Right kidney (tissue), 9 donors: ENCODE results near the gene SIX1.

Source experiments
- DNase-seq: peaks from one replicate; pipeline ENCODE4 v3.0.0-alpha.2; 2016
- long read RNA-seq, 8 donors: transcript quantifications; one replicate each; lab custom pipeline, GENCODE V29; 2026

The SIX1 gene
- long read RNA-seq, donor 1, transcript SIX1-201 (2 exons, 3,996 nt) = major isoform, 9 of 31 reads
- long read RNA-seq, donor 1, partial matches to known transcripts = 22 of 31 reads
- long read RNA-seq, donor 1, other reads (novel, unspliced or antisense) = 0 of 31 reads
- long read RNA-seq, donor 2, transcript SIX1-201 (2 exons, 3,996 nt) = major isoform, 5 of 5 reads
- long read RNA-seq, donor 2, partial matches to known transcripts = 0 of 5 reads
- long read RNA-seq, donor 2, other reads (novel, unspliced or antisense) = 0 of 5 reads
- long read RNA-seq, donor 3, partial matches to known transcripts = 0 of 3 reads
- long read RNA-seq, donor 3, other reads (novel, unspliced or antisense) = 0 of 3 reads
- long read RNA-seq, donor 4, transcript SIX1-201 (2 exons, 3,996 nt) = major isoform, 7 of 19 reads
- long read RNA-seq, donor 4, partial matches to known transcripts = 12 of 19 reads
- long read RNA-seq, donor 4, other reads (novel, unspliced or antisense) = 0 of 19 reads
- long read RNA-seq, donor 5, partial matches to known transcripts = 0 of 4 reads
- long read RNA-seq, donor 5, other reads (novel, unspliced or antisense) = 0 of 4 reads
- long read RNA-seq, donor 6, partial matches to known transcripts = 0 of 2 reads
- long read RNA-seq, donor 6, other reads (novel, unspliced or antisense) = 0 of 2 reads
- long read RNA-seq, donor 7 = 0 reads
- long read RNA-seq, donor 8, partial matches to known transcripts = 7 of 11 reads
- long read RNA-seq, donor 8, other reads (novel, unspliced or antisense) = 0 of 11 reads

GRCh38 chr14:60648934-60649874 is at the start of gene SIX1:
TSS of gene SIX1 (minus strand) at chr14:60649477. CDS start at chr14:60649189, 288 bp downstream.
- DNase-seq = peak; percentile 81

GRCh38 chr14:60695327-60695726 is 46.0 kb upstream of the SIX1 start:
- DNase-seq = no peak

GRCh38 chr14:60691383-60692113 is 42.3 kb upstream of the SIX1 start:
- DNase-seq = no peak

- DNase-seq = no peak
These were observed 37.6 kb upstream of the SIX1 start for GRCh38 chr14:60686865-60687264.

- DNase-seq = no peak
These were observed 34.9 kb upstream of the SIX1 start for GRCh38 chr14:60684203-60684602.

- DNase-seq = no peak
These were observed 32.0 kb upstream of the SIX1 start for GRCh38 chr14:60681271-60681670.

GRCh38 chr14:60680511-60680910 is 31.2 kb upstream of the SIX1 start:
- DNase-seq = no peak

GRCh38 chr14:60679566-60680258 is 30.4 kb upstream of the SIX1 start:
- DNase-seq = no peak

GRCh38 chr14:60677701-60678100 is 28.4 kb upstream of the SIX1 start:
- DNase-seq = no peak

GRCh38 chr14:60670989-60671388 is 21.7 kb upstream of the SIX1 start:
- DNase-seq = no peak

- DNase-seq = no peak
These were observed 19.3 kb upstream of the SIX1 start for GRCh38 chr14:60668431-60669112.

- no peak for DNase-seq
These were observed 15.9 kb upstream of the SIX1 start for GRCh38 chr14:60665177-60665550.

- no peak for DNase-seq
These were observed 13.7 kb upstream of the SIX1 start for GRCh38 chr14:60662982-60663381.

GRCh38 chr14:60661721-60662120 is 12.4 kb upstream of the SIX1 start:
- DNase-seq = no peak

GRCh38 chr14:60658909-60659585 is 9.8 kb upstream of the SIX1 start:
- DNase-seq = no peak

- DNase-seq = no peak
These were observed 9.0 kb upstream of the SIX1 start for GRCh38 chr14:60658211-60658690.

- DNase-seq = no peak
These were observed 8.4 kb upstream of the SIX1 start for GRCh38 chr14:60657456-60658210.

GRCh38 chr14:60656686-60657455 is 7.6 kb upstream of the SIX1 start:
- peak; percentile 91 for DNase-seq
